Measurements from ENCODE around the gene FFAR3.

- TF ChIP-seq, protein P1, sequence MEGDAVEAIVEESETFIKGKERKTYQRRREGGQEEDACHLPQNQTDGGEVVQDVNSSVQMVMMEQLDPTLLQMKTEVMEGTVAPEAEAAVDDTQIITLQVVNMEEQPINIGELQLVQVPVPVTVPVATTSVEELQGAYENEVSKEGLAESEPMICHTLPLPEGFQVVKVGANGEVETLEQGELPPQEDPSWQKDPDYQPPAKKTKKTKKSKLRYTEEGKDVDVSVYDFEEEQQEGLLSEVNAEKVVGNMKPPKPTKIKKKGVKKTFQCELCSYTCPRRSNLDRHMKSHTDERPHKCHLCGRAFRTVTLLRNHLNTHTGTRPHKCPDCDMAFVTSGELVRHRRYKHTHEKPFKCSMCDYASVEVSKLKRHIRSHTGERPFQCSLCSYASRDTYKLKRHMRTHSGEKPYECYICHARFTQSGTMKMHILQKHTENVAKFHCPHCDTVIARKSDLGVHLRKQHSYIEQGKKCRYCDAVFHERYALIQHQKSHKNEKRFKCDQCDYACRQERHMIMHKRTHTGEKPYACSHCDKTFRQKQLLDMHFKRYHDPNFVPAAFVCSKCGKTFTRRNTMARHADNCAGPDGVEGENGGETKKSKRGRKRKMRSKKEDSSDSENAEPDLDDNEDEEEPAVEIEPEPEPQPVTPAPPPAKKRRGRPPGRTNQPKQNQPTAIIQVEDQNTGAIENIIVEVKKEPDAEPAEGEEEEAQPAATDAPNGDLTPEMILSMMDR (IDR thresholded peaks at IDR 0.05) = no peak
- TF ChIP-seq POLR2A (IDR thresholded peaks at IDR 0.05) = no peak
Observed at GRCh38 chr19:35375505-35376307, 17.4 kb downstream of the FFAR3 start.
